HuH-7.5 (cell line): ENCODE data around the gene ANKK1.

Source experiments
- DNase-seq: peaks from one replicate; pipeline ENCODE4 v3.0.0; 2011; ENCODE audit warnings: low spot score

ANKK1 gene

GRCh38 chr11:113387605-113388211, at the start of gene ANKK1:
TSS of gene ANKK1 (plus strand) at chr11:113387779. CDS start at chr11:113387885, 106 bp downstream.
- DNase-seq = no peak

- no peak for DNase-seq
Observed at GRCh38 chr11:113338730-113339129, 48.8 kb upstream of the ANKK1 start.

GRCh38 chr11:113339929-113340589, 47.5 kb upstream of the ANKK1 start:
- no peak for DNase-seq

GRCh38 chr11:113341388-113342165, 46.0 kb upstream of the ANKK1 start:
- no peak for DNase-seq

- DNase-seq = no peak
Observed at GRCh38 chr11:113345978-113346377, 41.6 kb upstream of the ANKK1 start.

GRCh38 chr11:113349528-113349927, 38.1 kb upstream of the ANKK1 start:
- DNase-seq = no peak

- DNase-seq = no peak
Observed at GRCh38 chr11:113350336-113351067, 37.1 kb upstream of the ANKK1 start.

- DNase-seq = no peak
Observed at GRCh38 chr11:113351068-113351450, 36.5 kb upstream of the ANKK1 start.

GRCh38 chr11:113351480-113351879, 36.1 kb upstream of the ANKK1 start:
- DNase-seq = no peak

GRCh38 chr11:113356203-113356602, 31.4 kb upstream of the ANKK1 start:
- no peak for DNase-seq

- DNase-seq = no peak
Observed at GRCh38 chr11:113363406-113363805, 24.2 kb upstream of the ANKK1 start.

- DNase-seq = no peak
Observed at GRCh38 chr11:113363996-113364641, 23.5 kb upstream of the ANKK1 start.

GRCh38 chr11:113365895-113366294, 21.7 kb upstream of the ANKK1 start:
- DNase-seq = no peak

- no peak for DNase-seq
Observed at GRCh38 chr11:113369411-113369810, 18.2 kb upstream of the ANKK1 start.

- DNase-seq = no peak
Observed at GRCh38 chr11:113370634-113371033, 16.9 kb upstream of the ANKK1 start.

GRCh38 chr11:113372309-113372708, 15.3 kb upstream of the ANKK1 start:
- DNase-seq = no peak

- DNase-seq = no peak
Observed at GRCh38 chr11:113373306-113373705, 14.3 kb upstream of the ANKK1 start.

GRCh38 chr11:113373981-113374560, 13.5 kb upstream of the ANKK1 start:
- no peak for DNase-seq

GRCh38 chr11:113375402-113375801, 12.2 kb upstream of the ANKK1 start:
- no peak for DNase-seq

GRCh38 chr11:113376156-113376555, 11.4 kb upstream of the ANKK1 start:
- no peak for DNase-seq

- no peak for DNase-seq
Observed at GRCh38 chr11:113377681-113378412, 9.7 kb upstream of the ANKK1 start.
